Small intestine (tissue), 7 donors: ENCODE data around the gene CRB1. TPM values are rescaled to one million over a fixed set of nuclear protein-coding genes. Genes with fewer than 3 reads are reported as not detected.
A peak's percentile ranks its signal among the peaks of the same experiment; 100 is the strongest.

ENCODE experiments used
- DNase-seq, 2 donors: peaks; one replicate each; pipeline versions ENCODE4 v3.0.0 to v3.0.0-alpha.2; 2013
- FAIRE-seq: peaks from 2 replicates; lab custom pipeline; 2012; peaks lifted over from hg19 to GRCh38; lab: Jason Lieb, UNC
- H3K27ac ChIP-seq, 3 donors: one replicate each; pipeline ENCODE4 v1.5.1; 2013; ENCODE audit warnings: low read length in 2 of 3, mild to moderate bottlenecking in 2 of 3, control low read depth in 1 of 3, inconsistent platforms in 1 of 3, low read depth in 1 of 3, moderate library complexity in 1 of 3
- H3K27me3 ChIP-seq, 3 donors: one replicate each; pipeline ENCODE4 v1.6.1; 2013; ENCODE audit warnings: low read length in 3 of 3, inconsistent platforms in 1 of 3; ENCODE audit not compliant: control insufficient read depth in 3 of 3, insufficient read depth in 3 of 3
- H3K36me3 ChIP-seq, 3 donors: one replicate each; pipeline ENCODE4 v1.6.1; 2013; ENCODE audit warnings: low read length in 3 of 3, inconsistent platforms in 1 of 3, low read depth in 1 of 3, mild to moderate bottlenecking in 1 of 3, moderate library complexity in 1 of 3; ENCODE audit not compliant: control insufficient read depth in 3 of 3, insufficient read depth in 2 of 3
- H3K4me1 ChIP-seq, 3 donors: one replicate each; pipeline ENCODE4 v1.6.1; 2013; ENCODE audit warnings: low read length in 2 of 3, inconsistent platforms in 1 of 3, low read depth in 1 of 3, mild to moderate bottlenecking in 1 of 3, moderate library complexity in 1 of 3; ENCODE audit not compliant: control insufficient read depth in 3 of 3, insufficient read depth in 2 of 3
- H3K4me3 ChIP-seq, 3 donors: one replicate each; pipeline ENCODE4 v1.5.1; 2013; ENCODE audit warnings: low read length in 3 of 3, control low read depth in 1 of 3, inconsistent platforms in 1 of 3, low read depth in 1 of 3, mild to moderate bottlenecking in 1 of 3, moderate library complexity in 1 of 3
- H3K9me3 ChIP-seq, 2 donors: one replicate each; pipeline ENCODE4 v1.6.1; 2013; ENCODE audit warnings: low read depth in 1 of 2, low read length in 1 of 2; ENCODE audit not compliant: control insufficient read depth in 2 of 2, insufficient read depth in 1 of 2
- WGBS, 3 donors: extraction: QIAGEN DNeasy Blood & Tissue Kit; methylation state at CpG; one replicate each; pipeline ENCODE4 v1.1.7; 2013; 5-methylcytosine and 5-hydroxymethylcytosine counted together
- polyA plus RNA-seq, 4 donors: library from polyadenylated mRNA; stranded (reverse) in 3 of 4; unstranded in 1 of 4; fragments of 200-250 nt in 3 of 4; fragments of 120-200 nt in 1 of 4; gene quantifications; one replicate each; pipeline versions ENCODE4 v1.2.1 to v1.2.3, GENCODE V29; 2013
- donor health status: healthy with polysubstance abuse.
- donor health status: control.
- donor health status: control.
- donor health status: Bipolar disorder and iron deficiency.
- donor health status: healthy.

The CRB1 gene
- polyA plus RNA-seq, 4 donors, result 0.06 to 0.10 TPM; not detected in 2

GRCh38 chr1:197391303-197392226 lies 123.5 kb downstream of the CRB1 start:
- Histone ChIP-seq H3K4me1 (no peaks in the 10 kb centered on the region), H3K27me3 (no peaks in the 10 kb centered on the region), H3K27ac (no peak overlapping the region), H3K36me3 (no peaks in the 10 kb centered on the region), H3K4me3 (no peak overlapping the region), H3K9me3 (no peaks in the 10 kb centered on the region)
- no peak for DNase-seq
- 56 to 58% (median 57%) methylated on average over 3 of the region's 3 CpGs for WGBS, 3 donors
- no peak for FAIRE-seq

DNA sequence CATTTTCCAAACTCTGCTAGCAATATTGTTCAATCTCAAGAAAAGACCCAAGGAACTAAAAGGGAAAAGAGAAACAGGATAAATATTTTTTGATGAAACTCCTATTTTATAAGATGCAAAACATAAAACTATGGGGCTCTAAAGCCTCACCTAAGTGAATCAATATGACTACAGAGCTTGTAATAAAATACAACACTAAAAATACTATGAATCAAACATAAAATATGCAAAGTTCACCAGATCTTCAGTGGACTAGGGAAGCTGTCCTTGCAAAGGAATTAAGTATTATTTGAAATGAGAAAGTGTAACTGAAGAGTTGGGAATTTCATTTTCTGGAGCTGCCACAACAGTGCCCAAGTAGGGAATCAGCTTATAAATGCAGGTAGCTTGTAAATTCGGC lies 124.5 kb downstream of the CRB1 start:
- H3K36me3 ChIP-seq, result no peaks in the 10 kb centered on the region
- no peak overlapping the region for H3K4me3 ChIP-seq
- FAIRE-seq (no peak), DNase-seq (no peak)
- H3K27me3 ChIP-seq, result no peaks in the 10 kb centered on the region
- H3K4me1 ChIP-seq, result no peaks in the 10 kb centered on the region
- 65 to 77% (median 69%) methylated on average over 1 of the region's 1 CpG for WGBS, 3 donors
- H3K9me3 ChIP-seq, result no peaks in the 10 kb centered on the region
- no peak overlapping the region for H3K27ac ChIP-seq

GRCh38 chr1:197393105-197393504 lies 125.1 kb downstream of the CRB1 start:
- no peaks in the 10 kb centered on the region for H3K4me1 ChIP-seq
- H3K27ac ChIP-seq, result no peak overlapping the region
- H3K9me3 ChIP-seq, result no peaks in the 10 kb centered on the region
- no peaks in the 10 kb centered on the region for H3K27me3 ChIP-seq
- H3K4me3 ChIP-seq, result no peak overlapping the region
- FAIRE-seq (no peak), DNase-seq (no peak)
- no peaks in the 10 kb centered on the region for H3K36me3 ChIP-seq
- 79 to 86% (median 81%) methylated on average over 1 of the region's 1 CpG for WGBS, 3 donors

- no peak for FAIRE-seq
Observed at GRCh38 chr1:197393772-197394171, 125.7 kb downstream of the CRB1 start.

DNA sequence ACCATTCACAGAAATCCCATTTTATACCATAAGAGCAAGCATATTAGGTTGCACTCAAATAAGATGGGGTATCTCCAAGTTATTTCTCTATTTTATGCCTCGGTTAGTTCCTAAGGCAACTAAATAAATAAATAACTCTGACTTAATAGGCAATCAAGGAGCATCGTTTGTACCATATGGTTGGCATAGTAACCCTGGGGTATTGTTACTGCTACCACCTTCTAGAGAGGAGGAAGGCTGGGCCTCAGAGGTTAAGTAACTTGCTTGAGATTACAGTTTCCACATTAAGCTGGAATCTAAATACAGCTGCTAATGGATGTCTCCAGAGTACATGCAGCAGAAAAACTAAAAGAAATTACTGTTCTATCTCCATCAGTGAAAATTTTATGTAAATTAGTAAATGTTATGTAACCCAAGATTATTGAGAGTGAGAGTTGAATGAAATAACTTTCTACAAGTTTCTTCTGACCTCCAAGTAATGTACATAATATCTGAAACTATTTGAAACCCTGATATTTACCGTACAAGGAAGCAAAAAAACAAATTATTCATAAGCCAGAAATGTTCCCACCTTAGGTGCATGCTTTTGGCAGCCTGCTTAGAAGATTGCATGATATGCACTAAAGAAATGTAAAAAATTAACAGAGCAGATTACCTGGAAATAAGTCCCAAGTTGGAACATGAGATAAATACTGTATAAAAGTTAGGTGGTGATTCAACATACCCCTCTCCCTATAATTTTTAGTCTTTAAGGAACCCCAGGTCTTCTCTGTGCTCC lies 127.0 kb downstream of the CRB1 start:
- Histone ChIP-seq H3K27ac (no peak overlapping the region), H3K27me3 (no peaks in the 10 kb centered on the region), H3K9me3 (no peaks in the 10 kb centered on the region), H3K36me3 (no peaks in the 10 kb centered on the region), H3K4me3 (no peak overlapping the region), H3K4me1 (no peaks in the 10 kb centered on the region)
- no peak for FAIRE-seq
- no peak for DNase-seq
- WGBS, 3 donors, result 25 to 65% (median 46%) methylated on average over 3 of the region's 3 CpGs

More at GRCh38 chr1:197393772-197394171, 125.7 kb downstream of the CRB1 start:
- 86 to 90% (median 89%) methylated on average over 4 of the region's 4 CpGs for WGBS, 3 donors
- Histone ChIP-seq H3K36me3 (no peaks in the 10 kb centered on the region), H3K27me3 (no peaks in the 10 kb centered on the region), H3K27ac (no peak overlapping the region), H3K4me1 (no peaks in the 10 kb centered on the region), H3K4me3 (no peak overlapping the region), H3K9me3 (no peaks in the 10 kb centered on the region)
- DNase-seq, result no peak

- Histone ChIP-seq H3K9me3 (no peaks in the 10 kb centered on the region), H3K27me3 (no peaks in the 10 kb centered on the region), H3K4me3 (no peak overlapping the region), H3K27ac (no peak overlapping the region), H3K4me1 (no peaks in the 10 kb centered on the region), H3K36me3 (no peaks in the 10 kb centered on the region)
- WGBS, 3 donors, result 70 to 81% (median 81%) methylated on average over 1 of the region's 1 CpG
- no peak for DNase-seq
- no peak for FAIRE-seq
Observed at GRCh38 chr1:197397895-197398294, 129.8 kb downstream of the CRB1 start.

DNA sequence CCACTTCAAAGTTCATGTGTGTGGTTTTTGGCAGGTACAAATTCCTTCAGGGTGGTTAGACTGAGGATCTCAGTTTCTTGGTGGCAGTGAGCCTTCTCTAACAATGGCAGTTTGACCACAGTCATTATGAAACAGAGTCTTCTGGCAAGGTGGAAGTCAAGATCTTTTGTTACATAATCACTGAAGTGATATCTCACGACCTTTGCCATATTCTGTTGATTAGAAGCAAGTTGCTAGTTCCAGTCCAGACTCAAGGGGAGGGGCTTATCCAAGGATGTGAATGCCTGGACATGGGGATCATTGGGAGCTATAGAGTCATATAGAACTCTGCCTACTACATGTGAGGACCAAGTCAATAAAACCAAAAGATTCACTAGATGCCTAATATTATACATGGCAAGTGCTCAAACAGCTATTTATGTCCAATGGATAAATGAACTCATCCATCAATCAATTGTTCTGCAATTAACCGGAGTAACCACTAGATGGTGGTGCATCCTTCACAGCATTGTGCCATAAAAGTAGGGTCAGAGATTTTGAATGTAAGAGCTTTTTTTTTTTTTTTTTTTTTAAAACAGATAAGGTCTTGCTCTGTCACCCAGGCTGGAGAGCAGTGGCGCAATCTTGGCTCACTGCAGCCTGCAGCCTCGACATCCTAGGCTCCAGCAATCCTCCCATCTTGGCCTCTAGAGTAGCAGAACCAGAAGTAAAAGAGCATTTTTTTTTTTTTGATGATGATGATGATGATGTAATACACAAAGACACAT lies 131.9 kb downstream of the CRB1 start:
- peak; percentile 50 to 51 for DNase-seq
- Histone ChIP-seq H3K9me3 (no peaks in the 10 kb centered on the region), H3K4me1 (no peaks in the 10 kb centered on the region), H3K36me3 (no peaks in the 10 kb centered on the region), H3K27ac (no peak overlapping the region), H3K4me3 (no peak overlapping the region), H3K27me3 (no peaks in the 10 kb centered on the region)
- WGBS, 3 donors, result 4 to 11% (median 9%) methylated on average over 4 of the region's 4 CpGs
- FAIRE-seq, result no peak

- no peak overlapping the region for H3K4me3 ChIP-seq
- DNase-seq, result no peak
- H3K4me1 ChIP-seq, result no peaks in the 10 kb centered on the region
- WGBS, 3 donors, result 71 to 81% (median 80%) methylated on average over 2 of the region's 2 CpGs
- no peaks in the 10 kb centered on the region for H3K36me3 ChIP-seq
- no peak for FAIRE-seq
- no peaks in the 10 kb centered on the region for H3K9me3 ChIP-seq
- H3K27me3 ChIP-seq, result no peaks in the 10 kb centered on the region
- no peak overlapping the region for H3K27ac ChIP-seq
Observed at GRCh38 chr1:197400522-197400902, 132.5 kb downstream of the CRB1 start.
